Suprapubic skin (tissue), 3 donors: Measurements from ENCODE around the gene YWHAE.

Experiments
- CTCF ChIP-seq, 2 donors: fragments of 200-600 bp in 1 of 2; fragments of 450-650 bp in 1 of 2; sonication (generic) in 1 of 2; IDR thresholded peaks; one replicate each; pipeline ENCODE4 v1.5.1; 2016 to 2019; ENCODE audit warnings: antibody characterized with exemption in 2 of 2, mild to moderate bottlenecking in 1 of 2, moderate library complexity in 1 of 2
- POLR2A ChIP-seq, 2 donors: fragments of 450-650 bp; IDR thresholded peaks; one replicate each; pipeline ENCODE4 v1.6.1; 2017; ENCODE audit warnings: antibody characterized with exemption in 2 of 2, mild to moderate bottlenecking in 2 of 2, moderate library complexity in 2 of 2

- TF ChIP-seq POLR2A (IDR thresholded peaks at IDR 0.05) (no peak), CTCF (IDR thresholded peaks at IDR 0.05) (no peak)
Measured at GRCh38 chr17:1435326-1435725, 35.3 kb upstream of the YWHAE start.
